ENCODE data around the gene ITLN1. TPM values are rescaled to one million over a fixed set of nuclear protein-coding genes. Genes with fewer than 3 reads are reported as not detected.
"Not testable (repeated sequence)": the region's sequence is repeated elsewhere in the genome, so short reads cannot be mapped to it uniquely, and the experiment has no call there.

Gene ITLN1
- total RNA-seq, 4 donors from 2014 or later: 105 to 7,953 (median 2,405) TPM

- DNase-seq (ENCODE audit: low spot score) (no peak), ATAC-seq (ENCODE audit: low FRiP score) (no peak)
- no peak for TF ChIP-seq CTCF (IDR thresholded peaks at IDR 0.05)
Measured at GRCh38 chr1:160910170-160910750, 25.3 kb upstream of the ITLN1 start.

GRCh38 chr1:160907976-160908375, 23.0 kb upstream of the ITLN1 start:
- peak; percentile 72 for ATAC-seq (ENCODE audit: low FRiP score)
- TF ChIP-seq CTCF (IDR thresholded peaks at IDR 0.05): no peak

GRCh38 chr1:160905617-160905989, 20.6 kb upstream of the ITLN1 start:
- DNase-seq (ENCODE audit: low spot score): no peak
- no peak for TF ChIP-seq CTCF (IDR thresholded peaks at IDR 0.05)
- peak; percentile 50 for ATAC-seq (ENCODE audit: low FRiP score)

More at GRCh38 chr1:160907976-160908375, 23.0 kb upstream of the ITLN1 start:
- no peak for DNase-seq (ENCODE audit: low spot score)

DNA sequence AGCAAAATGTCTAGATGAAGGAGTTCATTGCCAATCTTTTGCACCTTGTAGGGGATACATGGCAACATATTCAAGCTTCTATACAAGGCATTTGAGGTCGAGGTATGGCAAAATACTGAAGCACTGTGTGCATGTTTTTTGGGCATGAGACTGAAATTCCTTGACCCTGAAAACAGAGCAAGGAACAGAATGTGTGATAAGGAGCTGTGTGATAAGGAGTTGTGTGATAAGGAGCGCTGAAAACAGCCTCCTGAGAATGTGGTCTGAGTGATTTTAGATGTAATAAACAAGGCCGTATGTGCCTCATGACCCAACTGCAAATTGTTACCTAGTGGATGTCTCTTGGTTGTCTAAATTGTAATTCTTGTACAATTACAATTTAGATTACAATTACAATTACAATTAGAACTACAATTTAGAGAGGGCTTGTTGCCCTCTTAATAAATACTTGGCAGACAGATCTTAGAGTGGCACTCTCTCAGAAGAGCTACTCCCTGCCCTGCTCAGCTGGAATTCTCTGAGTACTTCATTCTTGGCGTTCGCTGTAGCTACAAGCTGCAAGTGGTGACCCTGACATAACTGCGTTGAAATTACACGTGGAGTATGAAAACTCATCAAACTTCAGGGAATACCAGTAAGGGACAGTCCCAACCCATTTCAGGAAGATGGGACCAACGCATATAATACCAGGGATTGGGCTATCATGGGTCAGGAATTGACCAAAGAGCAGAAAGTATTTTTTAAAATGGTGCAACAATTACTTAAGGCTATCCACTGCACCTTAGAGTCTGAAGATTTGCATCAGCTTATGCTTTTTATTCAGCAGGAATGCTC, 20.0 kb upstream of the ITLN1 start:
- ATAC-seq (ENCODE audit: low FRiP score) (peak; percentile 33), DNase-seq (ENCODE audit: low spot score) (no peak)
- TF ChIP-seq CTCF (IDR thresholded peaks at IDR 0.05): no peak

- ATAC-seq (ENCODE audit: low FRiP score); DNase-seq (ENCODE audit: low spot score): not testable (repeated sequence)
Measured at GRCh38 chr1:160902251-160902650, 17.3 kb upstream of the ITLN1 start.

DNA sequence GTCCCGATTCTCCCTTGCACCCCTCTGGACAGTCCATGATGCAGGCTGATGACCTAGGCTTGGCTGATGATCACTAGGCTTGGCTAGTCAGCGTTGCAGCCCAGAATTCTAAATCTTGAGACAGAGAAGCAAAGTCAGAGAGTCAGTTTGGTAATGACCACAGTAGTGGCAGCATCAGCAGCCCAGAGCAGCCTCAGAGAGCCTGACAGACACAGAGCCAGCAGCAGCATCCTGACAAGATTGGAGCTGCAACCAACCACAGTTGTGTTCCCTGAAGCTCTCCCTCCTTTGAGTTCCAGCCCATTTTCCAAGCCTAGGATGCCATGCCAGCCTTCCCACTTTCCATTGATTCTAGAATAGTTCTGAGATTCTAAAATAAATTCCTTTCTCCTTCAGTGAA, 16.8 kb upstream of the ITLN1 start:
- ATAC-seq (ENCODE audit: low FRiP score) (no peak), DNase-seq (ENCODE audit: low spot score) (no peak)
- TF ChIP-seq CTCF (IDR thresholded peaks at IDR 0.05): no peak

GRCh38 chr1:160900683-160901082, 15.7 kb upstream of the ITLN1 start:
- not testable (repeated sequence) for DNase-seq (ENCODE audit: low spot score); ATAC-seq (ENCODE audit: low FRiP score)

DNA sequence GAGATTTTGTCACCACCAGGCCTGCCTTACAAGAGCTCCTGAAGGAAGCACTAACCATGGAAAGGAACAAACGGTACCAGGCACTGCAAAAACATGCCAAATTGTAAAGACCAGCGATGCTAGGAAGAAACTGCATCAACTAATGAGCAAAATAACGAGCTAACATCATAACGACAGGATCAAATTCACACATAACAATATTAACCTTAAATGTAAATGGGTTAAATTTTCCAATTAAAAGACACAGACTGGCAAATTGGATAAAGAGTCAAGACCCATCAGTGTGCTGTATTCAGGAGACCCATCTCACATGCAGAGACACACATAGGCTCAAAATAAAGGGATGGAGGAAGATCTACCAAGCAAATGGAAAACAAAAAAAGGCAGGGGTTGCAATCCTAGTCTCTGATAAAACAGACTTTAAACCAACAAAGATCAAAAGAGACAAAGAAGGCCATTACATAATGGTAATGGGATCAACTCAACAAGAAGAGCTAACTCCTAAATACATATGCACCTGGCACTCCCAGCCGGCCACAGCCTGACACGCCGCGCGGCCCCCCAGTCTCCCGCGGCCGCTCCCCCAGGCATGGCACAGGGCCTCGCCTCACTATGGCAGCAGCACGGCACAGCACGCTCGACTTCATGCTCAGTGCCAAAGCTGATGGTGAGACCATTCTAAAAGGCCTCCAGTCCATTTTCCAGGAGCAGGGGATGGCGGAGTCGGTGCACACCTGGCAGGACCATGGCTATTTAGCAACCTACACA, 9.6 kb upstream of the ITLN1 start:
- ATAC-seq (ENCODE audit: low FRiP score); DNase-seq (ENCODE audit: low spot score): not testable (repeated sequence)

All from omental fat pad (tissue), 4 donors.